Endothelial cell of umbilical vein (primary cell): ENCODE measurements around the gene GRID2. TPM values are rescaled to one million over a fixed set of nuclear protein-coding genes. Genes with fewer than 3 reads are reported as not detected.

Experiments
- BruUV-seq: library from RNA; stranded (reverse); fragments of 400-500 nt; replicated peaks from 2 replicates; lab custom pipeline; 2021; lab: Mats Ljungman, UMichigan
- CTCF ChIA-PET: fragments of 300-600, 350-600 bp; sonication (Branson Sonifier 250); formaldehyde crosslinking; loops from one replicate; lab custom pipeline; 2021; ENCODE audit warnings: antibody characterized with exemption, inconsistent platforms; lab: Charles Lee
- POLR2A ChIA-PET: fragments of 300-600, 350-600 bp; sonication (Branson Sonifier 250); formaldehyde crosslinking; loops from one replicate; lab custom pipeline; 2021; ENCODE audit warnings: antibody characterized with exemption, inconsistent platforms; lab: Charles Lee
- DNase-seq: peaks from one replicate; pipeline ENCODE4 v3.0.0-alpha.2; 2011; ENCODE audit warnings: low read depth, low spot score
- FAIRE-seq: peaks from 2 replicates; lab custom pipeline; 2011; peaks lifted over from hg19 to GRCh38; lab: Jason Lieb, UNC
- H2AFZ ChIP-seq: 2 replicates; pipeline ENCODE4 v1.6.0; 2012; ENCODE audit warnings: low read depth, low read length, control low read depth, inconsistent platforms
- H3K27ac ChIP-seq: 2 replicates; pipeline ENCODE4 v1.5.1; 2011; ENCODE audit warnings: low read depth, mild to moderate bottlenecking, control low read depth, low read length, moderate library complexity; ENCODE audit not compliant: insufficient read depth
- H3K27me3 ChIP-seq, 2 experiments: 2 replicates each; pipeline versions ENCODE4 v1.6.0 to v1.6.1; 2011; ENCODE audit warnings: low read length in 2 of 2, mixed read lengths in 1 of 2; ENCODE audit not compliant: control insufficient read depth in 2 of 2, insufficient read depth in 2 of 2
- H3K36me3 ChIP-seq, 2 experiments: 2 replicates in 1 of 2; 3 replicates in 1 of 2; pipeline ENCODE4 v1.5.1; 2011; ENCODE audit warnings: low read length in 2 of 2, mild to moderate bottlenecking in 1 of 2, moderate library complexity in 1 of 2; ENCODE audit not compliant: control insufficient read depth in 2 of 2, insufficient read depth in 2 of 2; ENCODE audit errors: extremely low read depth in 1 of 2
- H3K4me1 ChIP-seq: 3 replicates; pipeline ENCODE4 v1.5.1; 2011; ENCODE audit warnings: mild to moderate bottlenecking, low read length; ENCODE audit not compliant: control insufficient read depth, insufficient read depth; ENCODE audit errors: extremely low read depth
- H3K4me2 ChIP-seq: 2 replicates; pipeline ENCODE4 v1.6.1; 2011; ENCODE audit warnings: low read length, control low read depth, mixed read lengths; ENCODE audit not compliant: insufficient read depth
- H3K4me3 ChIP-seq, 3 experiments: fragments of 200-600 bp in 1 of 3; sonication (generic), shearing (Covaris generic) in 1 of 3; replicated peaks in 1 of 3; 2 replicates each; pipeline ENCODE4 v1.5.1; 2011 to 2016; ENCODE audit warnings: control low read depth in 3 of 3, low read length in 3 of 3, mild to moderate bottlenecking in 2 of 3, inconsistent platforms in 1 of 3, low read depth in 1 of 3, moderate library complexity in 1 of 3; ENCODE audit not compliant: insufficient read depth in 1 of 3
- H3K79me2 ChIP-seq: 2 replicates; pipeline ENCODE4 v1.6.0; 2012; ENCODE audit warnings: low read length, inconsistent platforms; ENCODE audit not compliant: control insufficient read depth, insufficient read depth
- H3K9ac ChIP-seq: replicated peaks from 2 replicates; pipeline ENCODE3; 2011; ENCODE audit warnings: low read length, control low read depth; ENCODE audit not compliant: insufficient read depth; ENCODE audit errors: extremely low read depth
- H3K9me1 ChIP-seq: replicated peaks from 3 replicates; pipeline ENCODE4 v1.6.0; 2011; ENCODE audit warnings: mild to moderate bottlenecking, low read length; ENCODE audit not compliant: control insufficient read depth, insufficient read depth; ENCODE audit errors: extremely low read depth
- H3K9me3 ChIP-seq: replicated peaks from 2 replicates; pipeline ENCODE4 v1.5.1; 2012; ENCODE audit warnings: low read length, inconsistent platforms; ENCODE audit not compliant: control insufficient read depth, insufficient read depth
- H4K20me1 ChIP-seq: replicated peaks from 2 replicates; pipeline ENCODE3; 2011; ENCODE audit warnings: mild to moderate bottlenecking, low read length; ENCODE audit not compliant: control insufficient read depth, insufficient read depth; ENCODE audit errors: extremely low read depth
- POLR2AphosphoS5 ChIP-seq: IDR thresholded peaks from 2 replicates; pipeline ENCODE4 v1.6.1; 2012; ENCODE audit warnings: low read depth, mild to moderate bottlenecking, control low read depth, low read length, moderate library complexity; ENCODE audit not compliant: insufficient read depth
- dilution Hi-C: fragments of 300-500 bp; cut with MboI; formaldehyde crosslinking; loops from one replicate; pipeline ENCODE4 v1.15.0; 2019; ENCODE audit warnings: low sequenced_read_pairs; ENCODE audit not compliant: extremely low pct_ligation_motif_present
- intact Hi-C: fragments of 100-400 bp; cut with micrococcal nuclease; formaldehyde crosslinking; loops from one replicate; pipeline ENCODE4 v1.10.0; 2022
- polyA plus RNA-seq, 4 experiments: library from polyadenylated mRNA; depleted of rRNA in 3 of 4; stranded (reverse) in 3 of 4; unstranded in 1 of 4; fragments of >200 nt; gene quantifications; 2 replicates each; pipeline versions ENCODE4 v1.2.1 to v1.2.3, GENCODE V29; 2011 to 2012; ENCODE audit warnings: missing spikeins in 1 of 4
- total RNA-seq: library from RNA; stranded (reverse); gene quantifications from 2 replicates; pipeline ENCODE4 v1.2.3, GENCODE V29; 2021
- TF ChIP-seq, protein P1 (sequence below): IDR thresholded peaks from 2 replicates; pipeline ENCODE4 v1.6.1; 2011; ENCODE audit not compliant: insufficient read depth, insufficient read length
- TF ChIP-seq, protein P2 (sequence below), 2 donors: IDR thresholded peaks; 1 replicate in 1 of 2; 2 replicates in 1 of 2; pipeline ENCODE4 v1.5.1; 2011; ENCODE audit warnings: low read length in 2 of 2, mild to moderate bottlenecking in 2 of 2, moderate library complexity in 2 of 2, control low read depth in 1 of 2, inconsistent platforms in 1 of 2, low read depth in 1 of 2; ENCODE audit not compliant: insufficient read depth in 1 of 2; ENCODE audit errors: extremely low read depth in 1 of 2

GRID2 gene
- total and polyA plus RNA-seq, 2 donors (not counting 3 experiments of a cell fraction or from before 2014, with no cell fraction given) = not detected

DNA sequence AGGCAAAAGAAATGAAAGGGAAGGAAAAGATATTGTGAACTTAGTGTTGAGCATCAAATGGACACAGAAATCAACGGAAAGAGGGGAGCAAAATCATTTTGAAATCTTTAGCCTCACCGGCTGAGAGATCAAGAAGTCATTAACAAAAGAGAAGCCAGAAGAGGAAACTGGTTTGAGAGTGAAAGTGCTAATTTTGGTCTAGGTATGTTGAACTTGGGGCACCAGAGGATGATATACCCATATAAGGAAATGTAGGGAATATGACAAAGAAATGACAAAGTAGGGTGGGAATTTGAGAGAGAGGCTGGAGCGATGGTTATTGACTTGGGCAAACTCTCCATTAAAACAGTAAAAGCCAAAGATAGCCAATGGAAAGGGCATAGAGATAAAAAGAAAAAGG lies 1341.4 kb downstream of the GRID2 start:
- TF ChIP-seq, protein P1, sequence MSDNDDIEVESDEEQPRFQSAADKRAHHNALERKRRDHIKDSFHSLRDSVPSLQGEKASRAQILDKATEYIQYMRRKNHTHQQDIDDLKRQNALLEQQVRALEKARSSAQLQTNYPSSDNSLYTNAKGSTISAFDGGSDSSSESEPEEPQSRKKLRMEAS = no peak
- H3K9me1 ChIP-seq = no peaks in the 10 kb centered on the region
- FAIRE-seq (no peak), DNase-seq (no peak)
- no peaks in the 10 kb centered on the region for H3K36me3 ChIP-seq
- intact Hi-C loops (no loop called here), dilution Hi-C loops (no loop called here)
- CTCF ChIA-PET = no interaction called here
- H3K27ac ChIP-seq = no peak overlapping the region
- H3K4me3 ChIP-seq = no peak overlapping the region
- no peaks in the 10 kb centered on the region for H3K9me3 ChIP-seq
- POLR2A ChIA-PET = no interaction called here
- no peak overlapping the region for H2AFZ ChIP-seq
- no peaks in the 10 kb centered on the region for H3K27me3 ChIP-seq
- no peak overlapping the region for H3K4me2 ChIP-seq
- no peaks in the 10 kb centered on the region for H4K20me1 ChIP-seq
- H3K9ac ChIP-seq = no peak overlapping the region
- H3K79me2 ChIP-seq = no peaks in the 10 kb centered on the region
- no TSS peak for BruUV-seq
- no peaks in the 10 kb centered on the region for H3K4me1 ChIP-seq

DNA sequence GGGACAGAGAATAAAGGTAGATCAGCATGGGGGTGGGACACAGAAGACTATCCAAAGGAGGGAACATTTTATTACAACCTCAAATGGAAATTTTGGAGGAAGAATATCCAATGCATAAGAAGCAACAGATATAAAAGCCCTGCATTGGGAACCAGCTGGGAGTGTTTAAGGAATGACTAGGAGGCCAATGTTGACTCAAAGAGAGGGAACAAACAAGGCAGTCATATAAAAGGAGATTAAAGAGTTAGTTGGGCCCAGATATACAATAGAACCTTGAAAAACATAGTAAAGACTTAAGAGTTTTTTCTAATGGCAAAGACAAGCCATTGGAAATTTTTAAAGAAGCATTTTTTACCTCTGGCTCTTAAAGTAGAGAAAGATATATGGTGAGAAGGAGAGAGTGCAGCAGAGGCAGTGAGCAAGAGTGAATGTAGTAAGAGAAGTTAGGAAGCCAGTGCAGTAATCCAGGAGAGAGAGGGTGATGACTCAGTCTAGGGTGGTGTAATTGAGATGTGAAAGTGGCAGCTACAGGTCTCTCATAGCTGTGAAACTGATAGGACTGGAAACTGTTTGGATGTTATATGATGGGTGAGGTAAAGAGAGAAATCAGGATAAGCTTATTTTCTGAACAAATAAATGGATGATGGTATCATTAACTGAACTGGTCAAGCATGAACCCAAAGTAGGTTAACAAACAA lies 1342.6 kb downstream of the GRID2 start:
- dilution Hi-C loops = no loop called here
- H2AFZ ChIP-seq = no peak overlapping the region
- TF ChIP-seq, protein P2, sequence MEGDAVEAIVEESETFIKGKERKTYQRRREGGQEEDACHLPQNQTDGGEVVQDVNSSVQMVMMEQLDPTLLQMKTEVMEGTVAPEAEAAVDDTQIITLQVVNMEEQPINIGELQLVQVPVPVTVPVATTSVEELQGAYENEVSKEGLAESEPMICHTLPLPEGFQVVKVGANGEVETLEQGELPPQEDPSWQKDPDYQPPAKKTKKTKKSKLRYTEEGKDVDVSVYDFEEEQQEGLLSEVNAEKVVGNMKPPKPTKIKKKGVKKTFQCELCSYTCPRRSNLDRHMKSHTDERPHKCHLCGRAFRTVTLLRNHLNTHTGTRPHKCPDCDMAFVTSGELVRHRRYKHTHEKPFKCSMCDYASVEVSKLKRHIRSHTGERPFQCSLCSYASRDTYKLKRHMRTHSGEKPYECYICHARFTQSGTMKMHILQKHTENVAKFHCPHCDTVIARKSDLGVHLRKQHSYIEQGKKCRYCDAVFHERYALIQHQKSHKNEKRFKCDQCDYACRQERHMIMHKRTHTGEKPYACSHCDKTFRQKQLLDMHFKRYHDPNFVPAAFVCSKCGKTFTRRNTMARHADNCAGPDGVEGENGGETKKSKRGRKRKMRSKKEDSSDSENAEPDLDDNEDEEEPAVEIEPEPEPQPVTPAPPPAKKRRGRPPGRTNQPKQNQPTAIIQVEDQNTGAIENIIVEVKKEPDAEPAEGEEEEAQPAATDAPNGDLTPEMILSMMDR (IDR thresholded peaks at IDR 0.05; ENCODE audit: extremely low read depth in 1 of 2, insufficient read depth in 1 of 2, low read depth in 1 of 2, low read length in 2 of 2) = no peak
- TF ChIP-seq, protein P1 = no peak
- TF ChIP-seq POLR2AphosphoS5 = no peak
- no peaks in the 10 kb centered on the region for H3K27me3 ChIP-seq
- DNase-seq (no peak), FAIRE-seq (no peak)
- H3K4me3 ChIP-seq = no peak overlapping the region
- ChIA-PET POLR2A (no interaction called here), CTCF (no interaction called here)
- no TSS peak for BruUV-seq
- intact Hi-C loops = no loop called here
- no peaks in the 10 kb centered on the region for H3K9me3 ChIP-seq
- no peak overlapping the region for H3K9ac ChIP-seq
- no peaks in the 10 kb centered on the region for H3K9me1 ChIP-seq
- no peaks in the 10 kb centered on the region for H3K4me1 ChIP-seq
- H3K4me2 ChIP-seq = no peak overlapping the region
- H3K79me2 ChIP-seq = no peaks in the 10 kb centered on the region
- no peak overlapping the region for H3K27ac ChIP-seq
- H3K36me3 ChIP-seq = no peaks in the 10 kb centered on the region
- H4K20me1 ChIP-seq = no peaks in the 10 kb centered on the region
